ENCODE results near the gene IGSF9B.

DNA sequence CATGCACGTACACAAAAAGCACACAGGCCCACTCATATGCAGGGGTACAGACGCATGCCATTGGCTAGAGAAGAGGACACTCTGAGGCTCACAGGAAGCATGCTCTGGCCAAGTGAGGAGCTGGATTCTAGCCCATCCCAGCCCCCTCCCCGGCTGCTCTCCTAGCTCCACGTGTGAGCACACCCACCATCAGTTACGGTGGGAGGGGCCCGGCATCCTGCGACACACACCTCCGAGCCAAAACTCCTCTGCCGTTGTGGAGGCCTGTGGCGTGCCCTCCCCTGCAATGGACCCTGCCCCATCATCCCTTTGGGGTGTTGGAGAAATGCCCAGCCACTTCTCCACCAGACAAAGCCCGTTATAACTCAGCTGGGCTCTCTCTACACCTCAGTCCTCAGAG, 15.1 kb upstream of the IGSF9B start:
- no peak for TF ChIP-seq EZH2 (IDR thresholded peaks at IDR 0.05; ENCODE audit: insufficient read depth, poor library complexity, severe bottlenecking)
- TF ChIP-seq EZH2phosphoT487 (IDR thresholded peaks at IDR 0.05; ENCODE audit: insufficient read depth, low read depth): no peak
